NB4 (cell line): Measurements from ENCODE around the gene PRICKLE2.

Experiments used
- CTCF ChIP-seq: IDR thresholded peaks from one replicate; pipeline ENCODE4 v1.5.1; 2012; ENCODE audit warnings: low read depth, low read length
- MYC ChIP-seq: IDR thresholded peaks from 2 replicates; pipeline ENCODE4 v1.6.1; 2011; ENCODE audit warnings: low read depth, low read length
- POLR2A ChIP-seq: IDR thresholded peaks from 2 replicates; pipeline ENCODE4 v1.6.1; 2011; ENCODE audit warnings: mild to moderate bottlenecking; ENCODE audit not compliant: insufficient read length; ENCODE audit errors: extremely low read depth
- TF ChIP-seq, protein P1 (sequence below): IDR thresholded peaks from 2 replicates; pipeline ENCODE4 v1.6.1; 2011; ENCODE audit warnings: low read depth, low read length

GRCh38 chr3:64083575-64083974 lies 141.7 kb downstream of the PRICKLE2 start:
- TF ChIP-seq CTCF (no peak), POLR2A (no peak), MYC (no peak)
- TF ChIP-seq, protein P1, sequence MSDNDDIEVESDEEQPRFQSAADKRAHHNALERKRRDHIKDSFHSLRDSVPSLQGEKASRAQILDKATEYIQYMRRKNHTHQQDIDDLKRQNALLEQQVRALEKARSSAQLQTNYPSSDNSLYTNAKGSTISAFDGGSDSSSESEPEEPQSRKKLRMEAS, result no peak
